ENCODE results near the gene DDA1. TPM values are rescaled to one million over a fixed set of nuclear protein-coding genes. Genes with fewer than 3 reads are reported as not detected.

DDA1 gene
- total RNA-seq, 4 donors from 2014 or later: 13.2 to 58.5 (median 19.9) TPM

GRCh38 chr19:17339088-17339741, 29.9 kb downstream of the DDA1 start:
- Histone ChIP-seq H3K36me3 (peaks cover 0 to 34% of the 10 kb centered on the region in 2 donors), H3K27me3 (no peaks in the 10 kb centered on the region), H3K4me1 (peaks cover 0 to 36% (median 17%) of the 10 kb centered on the region in 3 donors), H3K9me3 (no peaks in the 10 kb centered on the region), H3K27ac (no peak overlapping the region), H3K4me3 (no peak overlapping the region)
- WGBS, 2 donors (ENCODE audit: low coverage in 1 of 2): 98% methylated on average over 12 of the region's 34 CpGs; no CpG with 5 or more reads in 1 of the 2 donors
- TF ChIP-seq POLR2AphosphoS5 (IDR thresholded peaks at IDR 0.05) (no peak), POLR2A (IDR thresholded peaks at IDR 0.05) (no peak), EP300 (IDR thresholded peaks at IDR 0.05) (no peak)
- TF ChIP-seq, protein P1, sequence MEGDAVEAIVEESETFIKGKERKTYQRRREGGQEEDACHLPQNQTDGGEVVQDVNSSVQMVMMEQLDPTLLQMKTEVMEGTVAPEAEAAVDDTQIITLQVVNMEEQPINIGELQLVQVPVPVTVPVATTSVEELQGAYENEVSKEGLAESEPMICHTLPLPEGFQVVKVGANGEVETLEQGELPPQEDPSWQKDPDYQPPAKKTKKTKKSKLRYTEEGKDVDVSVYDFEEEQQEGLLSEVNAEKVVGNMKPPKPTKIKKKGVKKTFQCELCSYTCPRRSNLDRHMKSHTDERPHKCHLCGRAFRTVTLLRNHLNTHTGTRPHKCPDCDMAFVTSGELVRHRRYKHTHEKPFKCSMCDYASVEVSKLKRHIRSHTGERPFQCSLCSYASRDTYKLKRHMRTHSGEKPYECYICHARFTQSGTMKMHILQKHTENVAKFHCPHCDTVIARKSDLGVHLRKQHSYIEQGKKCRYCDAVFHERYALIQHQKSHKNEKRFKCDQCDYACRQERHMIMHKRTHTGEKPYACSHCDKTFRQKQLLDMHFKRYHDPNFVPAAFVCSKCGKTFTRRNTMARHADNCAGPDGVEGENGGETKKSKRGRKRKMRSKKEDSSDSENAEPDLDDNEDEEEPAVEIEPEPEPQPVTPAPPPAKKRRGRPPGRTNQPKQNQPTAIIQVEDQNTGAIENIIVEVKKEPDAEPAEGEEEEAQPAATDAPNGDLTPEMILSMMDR (IDR thresholded peaks at IDR 0.05): no peak
- ATAC-seq: no peak

DNA sequence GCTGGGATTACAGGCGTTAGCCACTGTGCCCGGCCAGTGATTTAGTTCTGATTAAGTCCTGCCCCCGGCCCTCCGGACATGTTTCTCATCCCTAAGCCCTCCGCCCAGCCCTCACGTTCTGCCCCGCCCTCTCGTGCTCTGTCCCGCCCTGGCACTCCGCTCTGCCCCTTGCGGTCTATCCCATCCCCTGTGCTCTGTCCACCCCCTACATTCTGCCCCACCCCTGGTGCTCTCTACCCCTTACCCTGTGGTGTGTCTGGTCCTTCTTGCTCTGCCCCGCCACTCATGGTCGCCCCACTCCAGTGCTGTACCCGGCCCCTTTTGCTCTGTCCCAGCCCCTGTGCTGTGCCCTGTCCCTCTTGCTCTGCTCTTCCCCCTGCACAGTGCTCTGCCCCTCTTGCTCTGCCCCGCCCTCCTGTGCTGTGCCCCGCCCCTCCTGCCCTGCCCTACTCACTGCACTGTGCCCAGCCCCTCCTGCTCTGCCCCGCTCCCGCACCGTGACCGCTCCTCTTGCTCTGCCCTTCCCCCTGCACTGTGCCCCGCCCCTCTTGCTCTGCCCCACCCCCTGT, 31.0 kb downstream of the DDA1 start:
- Histone ChIP-seq H3K4me1 (peaks cover 0 to 27% (median 11%) of the 10 kb centered on the region in 3 donors), H3K27me3 (no peaks in the 10 kb centered on the region), H3K4me3 (no peak overlapping the region), H3K27ac (no peak overlapping the region), H3K9me3 (no peaks in the 10 kb centered on the region), H3K36me3 (peaks cover 0 to 34% of the 10 kb centered on the region in 2 donors)
- 62 to 66% methylated on average over 10 to 20 of the region's 21 CpGs for WGBS, 2 donors (ENCODE audit: low coverage in 1 of 2)
- TF ChIP-seq POLR2AphosphoS5 (IDR thresholded peaks at IDR 0.05) (no peak), EP300 (IDR thresholded peaks at IDR 0.05) (no peak), POLR2A (IDR thresholded peaks at IDR 0.05) (no peak)
- TF ChIP-seq, protein P1 (IDR thresholded peaks at IDR 0.05): no peak
- no peak for ATAC-seq

- Histone ChIP-seq H3K9me3 (no peaks in the 10 kb centered on the region), H3K4me3 (no peak overlapping the region), H3K4me1 (peaks cover 0 to 24% (median 10%) of the 10 kb centered on the region in 3 donors), H3K27me3 (no peaks in the 10 kb centered on the region), H3K27ac (no peak overlapping the region), H3K36me3 (peaks cover 0 to 34% of the 10 kb centered on the region in 2 donors)
- ATAC-seq: no peak
- WGBS, 2 donors (ENCODE audit: low coverage in 1 of 2): 49 to 86% methylated on average over 7 to 10 of the region's 17 CpGs
- no peak for TF ChIP-seq POLR2AphosphoS5 (IDR thresholded peaks at IDR 0.05)
- TF ChIP-seq POLR2A (IDR thresholded peaks at IDR 0.05): no peak
- no peak for TF ChIP-seq EP300 (IDR thresholded peaks at IDR 0.05)
- TF ChIP-seq, protein P1 (IDR thresholded peaks at IDR 0.05): no peak
These were observed 31.6 kb downstream of the DDA1 start for GRCh38 chr19:17340871-17341357.

GRCh38 chr19:17341386-17341785, 32.0 kb downstream of the DDA1 start:
- WGBS, 2 donors (ENCODE audit: low coverage in 1 of 2): 57% methylated on average over 1 of the region's 15 CpGs; no CpG with 5 or more reads in 1 of the 2 donors
- no peaks in the 10 kb centered on the region for H3K27me3 ChIP-seq
- no peaks in the 10 kb centered on the region for H3K9me3 ChIP-seq
- TF ChIP-seq EP300 (IDR thresholded peaks at IDR 0.05) (no peak), POLR2AphosphoS5 (IDR thresholded peaks at IDR 0.05) (no peak), POLR2A (IDR thresholded peaks at IDR 0.05) (no peak)
- H3K36me3 ChIP-seq: peaks cover 0 to 34% of the 10 kb centered on the region in 2 donors
- H3K4me3 ChIP-seq: no peak overlapping the region
- H3K4me1 ChIP-seq: peaks cover 0 to 24% (median 10%) of the 10 kb centered on the region in 3 donors
- ATAC-seq: no peak
- no peak overlapping the region for H3K27ac ChIP-seq

- ATAC-seq: no peak
- H3K27ac ChIP-seq: no peak overlapping the region
- H3K27me3 ChIP-seq: no peaks in the 10 kb centered on the region
- no peak for TF ChIP-seq POLR2A (IDR thresholded peaks at IDR 0.05)
- TF ChIP-seq, protein P1 (IDR thresholded peaks at IDR 0.05): no peak
- no peaks in the 10 kb centered on the region for H3K9me3 ChIP-seq
- 82 to 89% methylated on average over 5 of the region's 7 CpGs for WGBS, 2 donors (ENCODE audit: low coverage in 1 of 2)
- peaks cover 0 to 34% of the 10 kb centered on the region in 2 donors for H3K36me3 ChIP-seq
- H3K4me3 ChIP-seq: no peak overlapping the region
- peaks cover 0 to 27% (median 10%) of the 10 kb centered on the region in 3 donors for H3K4me1 ChIP-seq
These were observed 32.5 kb downstream of the DDA1 start for GRCh38 chr19:17341845-17342244.
